OCI-LY3 (cell line): ENCODE data around the gene TMEM163.

Source experiments
- CTCF ChIP-seq: fragments of 200-600, 300-600 bp; sonication (generic); IDR thresholded peaks from 2 replicates; pipeline ENCODE4 v1.5.1; 2014; ENCODE audit warnings: antibody characterized with exemption, low read length, low read depth
- EZH2phosphoT487 ChIP-seq: fragments of 200-600 bp; shearing (Covaris generic); IDR thresholded peaks from 2 replicates; pipeline ENCODE4 v1.6.1; 2018; ENCODE audit warnings: antibody characterized with exemption, mixed run types, low read depth

DNA sequence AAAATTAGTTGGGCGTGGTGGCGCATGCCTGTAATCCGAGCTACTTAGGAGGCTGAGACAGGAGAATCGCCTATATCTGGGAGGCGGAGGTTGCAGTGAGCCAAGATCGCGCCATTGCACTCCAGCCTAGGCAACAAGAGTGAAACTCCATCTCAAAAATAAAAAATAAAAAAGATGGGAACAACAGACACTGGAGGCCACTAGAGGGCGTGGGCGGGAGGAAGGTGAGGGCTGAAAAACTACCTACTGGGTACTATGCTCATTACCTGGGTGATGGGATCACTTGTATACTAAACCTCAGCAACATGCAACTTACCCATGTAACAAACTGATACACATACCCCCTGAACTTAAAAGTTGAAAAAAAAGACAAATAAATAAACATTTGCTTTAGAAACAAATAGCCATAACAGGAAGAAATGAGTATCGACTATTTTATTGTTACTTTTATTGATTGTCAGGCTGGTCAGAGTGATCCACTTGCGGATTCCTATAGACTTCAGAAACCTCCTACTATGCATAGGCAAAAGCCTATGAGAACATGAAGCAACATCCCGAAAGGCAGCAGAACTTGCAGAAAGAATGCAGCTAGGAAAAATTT lies 61.0 kb downstream of the TMEM163 start:
- peak; percentile 60 for TF ChIP-seq CTCF
- TF ChIP-seq EZH2phosphoT487: no peak
